ENCODE results near the gene KCNMA1.

KCNMA1 gene

DNA sequence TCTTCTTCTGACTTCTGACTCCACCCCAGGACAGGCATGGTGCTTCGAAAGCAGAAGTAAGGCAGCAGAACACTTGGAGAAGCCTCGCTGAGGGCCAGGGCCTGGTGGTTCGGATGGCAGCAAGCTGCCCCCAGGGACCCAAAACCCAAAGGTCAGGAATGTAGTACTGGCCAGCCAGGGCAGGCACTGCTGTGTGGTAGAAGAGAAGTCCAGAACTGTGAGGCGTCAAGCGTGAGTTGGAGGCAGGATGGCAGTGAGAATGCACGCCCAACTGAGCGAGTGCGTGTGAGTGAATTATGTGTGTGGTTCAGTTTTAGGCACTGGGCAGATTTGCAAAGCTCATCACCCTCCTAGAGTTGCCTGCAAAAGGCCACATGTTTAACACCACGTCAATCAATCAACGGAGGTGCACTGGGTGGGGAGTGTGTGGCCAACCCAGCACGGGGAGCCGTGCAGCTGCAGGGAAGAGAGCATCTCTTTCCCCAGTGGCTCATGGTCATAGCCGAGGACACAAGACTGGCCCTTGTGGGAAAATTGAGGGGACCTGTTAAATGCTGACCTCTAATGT, 144.3 kb downstream of the KCNMA1 start:
- DNase-seq (ENCODE audit: low read depth, low spot score): no peak

DNA sequence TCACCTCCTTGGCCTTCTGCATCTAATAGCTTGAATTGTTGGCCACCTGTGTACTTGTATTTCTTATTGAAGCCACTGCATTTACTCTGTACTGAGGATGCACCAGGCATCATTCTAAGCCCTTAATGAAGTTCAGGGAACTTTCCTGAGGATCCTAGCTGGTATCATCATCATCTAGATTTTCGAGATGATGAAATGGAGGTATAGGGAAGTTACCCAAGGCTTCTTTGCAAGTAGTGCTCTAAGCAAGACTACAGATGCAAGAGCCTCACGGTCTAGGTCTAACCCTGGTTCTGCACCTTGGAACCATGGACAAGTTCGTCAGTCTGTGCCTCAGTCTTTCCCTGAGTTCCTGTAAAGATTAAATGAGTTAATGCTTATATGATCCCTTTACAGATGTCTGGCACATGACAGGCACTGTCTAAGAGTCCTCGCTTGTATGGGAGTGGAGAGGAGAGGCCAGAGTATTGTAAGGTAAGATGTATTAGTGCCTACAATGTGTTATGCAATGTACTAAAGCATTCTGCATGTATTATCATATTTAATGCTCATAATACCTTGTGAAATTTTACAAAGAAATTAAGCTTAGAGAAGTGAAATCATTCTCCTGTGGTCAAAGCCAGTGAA, 145.1 kb downstream of the KCNMA1 start:
- no peak for DNase-seq (ENCODE audit: low read depth, low spot score)

DNA sequence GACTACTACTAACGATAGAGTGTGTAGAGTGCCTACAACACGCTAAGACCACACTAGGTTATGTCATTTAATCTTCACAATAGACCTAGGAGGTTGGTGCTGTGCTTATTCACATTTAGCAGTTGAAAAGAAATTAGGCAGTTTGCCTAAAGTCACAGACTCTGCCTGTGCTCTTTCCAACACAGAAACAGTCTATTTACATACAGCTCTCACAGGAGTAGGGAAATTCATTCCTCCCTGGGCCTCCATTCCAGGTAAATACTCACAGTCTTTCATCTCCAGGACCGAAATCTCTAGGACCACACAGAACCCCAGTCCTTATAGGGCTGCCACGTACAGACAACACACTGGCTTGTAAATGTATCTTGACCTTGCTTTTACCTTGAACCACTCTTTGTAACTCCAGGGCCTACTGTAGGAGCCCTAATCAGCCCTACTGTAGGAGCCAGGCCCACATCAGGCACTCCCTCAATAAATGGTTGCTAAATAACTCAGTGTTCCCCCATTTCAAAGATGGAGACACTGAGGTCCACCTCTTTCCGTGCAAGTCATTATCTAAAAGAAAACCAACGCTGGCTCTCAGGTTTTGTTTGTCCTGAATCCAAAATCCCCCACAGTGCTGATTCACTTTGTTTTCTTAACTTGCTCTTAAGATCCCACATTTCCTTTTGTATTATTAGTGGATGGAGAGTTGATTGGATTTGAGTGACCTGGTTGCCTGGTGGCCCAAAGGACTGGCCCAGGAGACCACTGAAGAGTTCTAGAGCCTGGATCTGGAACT, 146.9 kb downstream of the KCNMA1 start:
- DNase-seq (ENCODE audit: low read depth, low spot score): peak; percentile 64

DNA sequence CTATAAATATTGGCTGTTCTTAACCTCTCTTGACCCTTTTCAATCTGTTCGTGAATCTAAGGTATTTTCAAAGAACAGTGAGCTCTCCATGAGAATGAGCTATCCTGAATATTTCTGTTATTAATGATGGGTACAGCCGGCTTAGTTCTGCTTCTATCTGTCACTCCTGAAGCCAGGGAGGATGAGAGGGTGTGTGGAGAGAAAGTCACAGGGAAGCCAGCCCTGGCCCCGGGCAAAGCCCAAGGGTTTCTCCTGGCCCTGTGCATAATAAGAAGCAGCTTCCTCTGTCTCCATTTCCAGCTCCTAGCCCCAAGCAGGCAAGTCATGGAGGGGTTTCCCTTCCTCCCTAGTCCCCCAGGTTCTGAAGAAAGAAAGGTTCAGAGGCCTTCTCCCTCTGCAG, 151.1 kb downstream of the KCNMA1 start:
- no peak for DNase-seq (ENCODE audit: low read depth, low spot score)

- DNase-seq (ENCODE audit: low read depth, low spot score): no peak
Observed at GRCh38 chr10:77485847-77486246, 151.8 kb downstream of the KCNMA1 start.

GRCh38 chr10:77482072-77482471, 155.5 kb downstream of the KCNMA1 start:
- DNase-seq (ENCODE audit: low read depth, low spot score): no peak

DNA sequence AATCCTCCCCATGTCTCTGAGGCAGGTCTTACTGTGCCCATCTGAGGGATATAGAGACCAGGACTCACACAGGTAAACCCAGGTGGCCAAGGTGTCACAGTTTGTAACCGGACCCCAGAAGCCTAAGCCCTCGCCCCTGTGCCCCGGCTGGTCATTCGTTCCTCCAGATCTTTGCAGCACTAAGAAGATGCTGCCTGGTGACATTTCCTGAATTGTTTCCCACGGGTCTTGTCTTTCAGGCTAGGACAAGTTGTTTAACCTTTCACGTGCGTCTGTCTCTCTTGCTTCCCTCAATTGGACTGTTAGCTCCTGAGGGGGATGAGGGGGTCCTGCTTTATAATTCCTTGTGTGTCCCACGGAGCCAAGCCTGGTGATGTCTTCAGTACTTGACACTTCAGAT, 158.0 kb downstream of the KCNMA1 start:
- DNase-seq (ENCODE audit: low read depth, low spot score): no peak

- no peak for DNase-seq (ENCODE audit: low read depth, low spot score)
Observed at GRCh38 chr10:77478962-77479359, 158.6 kb downstream of the KCNMA1 start.

- DNase-seq (ENCODE audit: low read depth, low spot score): peak; percentile 92
Observed at GRCh38 chr10:77478247-77478961, 159.2 kb downstream of the KCNMA1 start.

GRCh38 chr10:77475522-77475921, 162.1 kb downstream of the KCNMA1 start:
- no peak for DNase-seq (ENCODE audit: low read depth, low spot score)

GRCh38 chr10:77474939-77475338, 162.7 kb downstream of the KCNMA1 start:
- DNase-seq (ENCODE audit: low read depth, low spot score): no peak

GRCh38 chr10:77474386-77474785, 163.2 kb downstream of the KCNMA1 start:
- no peak for DNase-seq (ENCODE audit: low read depth, low spot score)

DNA sequence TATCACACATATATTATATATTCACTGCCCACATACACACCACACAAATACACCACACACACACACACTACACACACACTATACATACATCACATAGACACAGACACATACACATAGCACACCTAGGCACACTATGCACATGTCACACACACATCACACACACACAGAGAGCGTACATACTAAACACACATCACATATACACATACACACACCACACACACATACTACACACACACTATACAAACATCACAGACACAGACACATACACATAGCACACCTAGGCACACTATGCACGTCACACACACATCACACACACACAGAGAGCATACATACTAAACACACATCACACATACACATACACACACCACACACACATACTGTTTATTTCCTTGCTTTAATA, 165.5 kb downstream of the KCNMA1 start:
- no peak for DNase-seq (ENCODE audit: low read depth, low spot score)

DNA sequence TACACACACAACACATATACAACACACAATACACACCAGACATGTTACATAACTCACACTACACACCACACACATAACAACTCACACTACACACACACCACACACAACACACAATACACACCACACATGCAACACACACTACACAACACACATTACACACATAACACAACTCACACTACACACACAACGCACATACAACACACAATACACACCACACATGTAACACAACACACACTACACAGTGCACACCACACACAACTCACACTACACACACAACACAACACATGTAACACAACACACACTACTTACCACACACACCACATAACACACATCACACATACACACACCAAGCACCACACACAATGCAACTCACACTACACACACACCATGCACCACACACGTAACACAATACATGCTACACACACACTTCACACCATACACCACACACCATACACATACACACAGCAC, 166.5 kb downstream of the KCNMA1 start:
- no peak for DNase-seq (ENCODE audit: low read depth, low spot score)

GRCh38 chr10:77467422-77467963, 170.1 kb downstream of the KCNMA1 start:
- DNase-seq (ENCODE audit: low read depth, low spot score): no peak

- peak; percentile 29 for DNase-seq (ENCODE audit: low read depth, low spot score)
Observed at GRCh38 chr10:77463967-77464745, 173.5 kb downstream of the KCNMA1 start.

- no peak for DNase-seq (ENCODE audit: low read depth, low spot score)
Observed at GRCh38 chr10:77463499-77463898, 174.1 kb downstream of the KCNMA1 start.

DNA sequence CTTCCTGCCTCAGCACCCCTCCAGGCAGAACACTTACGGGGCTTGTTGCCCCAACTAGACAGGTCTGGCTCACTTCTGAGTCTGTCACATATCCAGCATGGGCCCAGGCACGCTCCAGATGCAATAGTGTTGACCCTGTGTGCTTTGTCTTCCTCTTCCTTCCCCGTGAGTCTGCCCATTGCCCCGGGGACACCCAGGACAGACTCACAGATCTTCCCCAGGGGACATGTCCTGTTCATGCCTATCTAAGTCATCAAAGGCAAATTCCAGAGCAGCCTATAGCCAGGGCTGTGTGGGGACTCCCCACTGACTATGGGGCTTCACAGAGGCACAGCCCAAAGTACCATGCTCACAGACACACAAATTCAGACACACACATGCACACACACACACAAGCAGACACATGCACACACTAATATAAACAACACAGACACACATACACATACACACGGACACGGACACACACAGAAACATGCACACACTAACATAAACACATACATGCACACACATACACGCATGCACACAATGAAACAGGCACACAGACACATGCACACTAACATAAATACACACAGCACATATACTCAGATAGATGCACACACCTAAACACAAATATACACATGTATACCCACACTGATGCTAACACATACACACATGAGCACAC, 175.8 kb downstream of the KCNMA1 start:
- no peak for DNase-seq (ENCODE audit: low read depth, low spot score)

DNA sequence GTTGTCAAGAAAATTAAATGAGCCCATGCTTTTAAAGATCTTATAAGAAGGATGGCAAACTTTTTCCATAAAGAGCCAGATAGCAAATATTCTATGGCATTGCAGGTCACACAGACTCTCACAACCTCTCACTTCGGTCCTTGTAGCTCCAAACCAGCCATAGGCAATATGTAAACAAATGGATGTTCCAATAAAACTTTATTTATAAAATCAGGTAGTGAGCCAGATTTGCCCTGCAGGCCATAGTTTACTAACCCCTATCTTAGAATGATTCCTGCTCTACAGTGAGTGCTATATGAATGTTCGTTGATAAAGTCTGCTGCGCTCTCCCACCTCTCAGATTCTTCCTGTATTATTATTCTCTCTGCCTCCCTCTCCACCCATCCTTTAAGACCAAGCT, 177.7 kb downstream of the KCNMA1 start:
- no peak for DNase-seq (ENCODE audit: low read depth, low spot score)

GRCh38 chr10:77458986-77459590, 178.5 kb downstream of the KCNMA1 start:
- peak; percentile 40 for DNase-seq (ENCODE audit: low read depth, low spot score)

Measured in astrocyte of the hippocampus (primary cell).